Measurements from ENCODE around the gene NUP93. TPM values are rescaled to one million over a fixed set of nuclear protein-coding genes. Genes with fewer than 3 reads are reported as not detected.

Gene NUP93
- polyA plus RNA-seq, 4 donors = 14.1 to 32.1 (median 22.3) TPM

GRCh38 chr16:56895813-56896212, 165.9 kb downstream of the NUP93 start:
- 45 to 67% (median 51%) methylated on average over 4 of the region's 4 CpGs for WGBS, 3 donors
- Histone ChIP-seq H3K27ac (ENCODE audit: low read depth in 1 of 3, low read length in 2 of 3) (no peak overlapping the region), H3K4me3 (ENCODE audit: low read depth in 1 of 3, low read length in 3 of 3) (no peak overlapping the region), H3K4me1 (ENCODE audit: control insufficient read depth in 3 of 3, insufficient read depth in 2 of 3, low read depth in 1 of 3, low read length in 2 of 3) (no peaks in the 10 kb centered on the region), H3K9me3 (ENCODE audit: control insufficient read depth in 2 of 2, insufficient read depth in 1 of 2, low read depth in 1 of 2, low read length in 1 of 2) (no peaks in the 10 kb centered on the region), H3K27me3 (ENCODE audit: control insufficient read depth in 3 of 3, insufficient read depth in 3 of 3, low read length in 3 of 3) (peaks cover 0 to under 1% (median 0%) of the 10 kb centered on the region in 3 donors), H3K36me3 (ENCODE audit: control insufficient read depth in 3 of 3, insufficient read depth in 2 of 3, low read depth in 1 of 3, low read length in 3 of 3) (no peaks in the 10 kb centered on the region)
- DNase-seq = no peak
- no peak for FAIRE-seq

GRCh38 chr16:56896244-56896643, 166.3 kb downstream of the NUP93 start:
- no peak overlapping the region for H3K27ac ChIP-seq (ENCODE audit: low read depth in 1 of 3, low read length in 2 of 3)
- DNase-seq (no peak), FAIRE-seq (no peak)
- H3K27me3 ChIP-seq (ENCODE audit: control insufficient read depth in 3 of 3, insufficient read depth in 3 of 3, low read length in 3 of 3) = peaks cover 0 to 2% (median 0%) of the 10 kb centered on the region in 3 donors
- no peak overlapping the region for H3K4me3 ChIP-seq (ENCODE audit: low read depth in 1 of 3, low read length in 3 of 3)
- no peaks in the 10 kb centered on the region for H3K36me3 ChIP-seq (ENCODE audit: control insufficient read depth in 3 of 3, insufficient read depth in 2 of 3, low read depth in 1 of 3, low read length in 3 of 3)
- WGBS, 3 donors = 25 to 66% (median 29%) methylated on average over 3 of the region's 3 CpGs
- H3K4me1 ChIP-seq (ENCODE audit: control insufficient read depth in 3 of 3, insufficient read depth in 2 of 3, low read depth in 1 of 3, low read length in 2 of 3) = no peaks in the 10 kb centered on the region
- no peaks in the 10 kb centered on the region for H3K9me3 ChIP-seq (ENCODE audit: control insufficient read depth in 2 of 2, insufficient read depth in 1 of 2, low read depth in 1 of 2, low read length in 1 of 2)

- DNase-seq = no peak
- no peaks in the 10 kb centered on the region for H3K9me3 ChIP-seq (ENCODE audit: control insufficient read depth in 2 of 2, insufficient read depth in 1 of 2, low read depth in 1 of 2, low read length in 1 of 2)
- H3K4me3 ChIP-seq (ENCODE audit: low read depth in 1 of 3, low read length in 3 of 3) = no peak overlapping the region
- H3K4me1 ChIP-seq (ENCODE audit: control insufficient read depth in 3 of 3, insufficient read depth in 2 of 3, low read depth in 1 of 3, low read length in 2 of 3) = no peaks in the 10 kb centered on the region
- H3K36me3 ChIP-seq (ENCODE audit: control insufficient read depth in 3 of 3, insufficient read depth in 2 of 3, low read depth in 1 of 3, low read length in 3 of 3) = no peaks in the 10 kb centered on the region
- H3K27ac ChIP-seq (ENCODE audit: low read depth in 1 of 3, low read length in 2 of 3) = no peak overlapping the region
- peaks cover 0 to 2% (median 0%) of the 10 kb centered on the region in 3 donors for H3K27me3 ChIP-seq (ENCODE audit: control insufficient read depth in 3 of 3, insufficient read depth in 3 of 3, low read length in 3 of 3)
- WGBS, 3 donors = 60 to 84% (median 72%) methylated on average over 8 of the region's 8 CpGs
- no peak for FAIRE-seq
Measured at GRCh38 chr16:56897026-56897799, 167.3 kb downstream of the NUP93 start.

- H3K4me1 ChIP-seq (ENCODE audit: control insufficient read depth in 3 of 3, insufficient read depth in 2 of 3, low read depth in 1 of 3, low read length in 2 of 3) = no peaks in the 10 kb centered on the region
- H3K27ac ChIP-seq (ENCODE audit: low read depth in 1 of 3, low read length in 2 of 3) = no peak overlapping the region
- H3K9me3 ChIP-seq (ENCODE audit: control insufficient read depth in 2 of 2, insufficient read depth in 1 of 2, low read depth in 1 of 2, low read length in 1 of 2) = no peaks in the 10 kb centered on the region
- H3K27me3 ChIP-seq (ENCODE audit: control insufficient read depth in 3 of 3, insufficient read depth in 3 of 3, low read length in 3 of 3) = peaks cover 0 to 2% (median 0%) of the 10 kb centered on the region in 3 donors
- H3K4me3 ChIP-seq (ENCODE audit: low read depth in 1 of 3, low read length in 3 of 3) = no peak overlapping the region
- DNase-seq = no peak
- no peaks in the 10 kb centered on the region for H3K36me3 ChIP-seq (ENCODE audit: control insufficient read depth in 3 of 3, insufficient read depth in 2 of 3, low read depth in 1 of 3, low read length in 3 of 3)
- no peak for FAIRE-seq
- WGBS, 3 donors = 71 to 91% (median 75%) methylated on average over 8 of the region's 8 CpGs
Measured at GRCh38 chr16:56898847-56899246, 168.9 kb downstream of the NUP93 start.

Other genes with a start within 250 kb of the NUP93 start
- 10 to 100 TPM; 14.3 to 32.1 (median 20.0) TPM for gene BBS2, start 210.1 kb upstream of the NUP93 start, polyA plus RNA-seq
- gene MT4, start 165.1 kb upstream of the NUP93 start, polyA plus RNA-seq = not detected
- gene MT3, start 140.6 kb upstream of the NUP93 start, polyA plus RNA-seq = 1 to 10 TPM in 1 of 4 donors, under 1 TPM in 1, not detected in 2; 0.72 to 5.4 TPM
- 100 to 1,000 TPM; 133 to 464 (median 194) TPM for gene MT2A, start 121.5 kb upstream of the NUP93 start, polyA plus RNA-seq
- gene MT1E, start 104.3 kb upstream of the NUP93 start, polyA plus RNA-seq = 100 to 1,000 TPM in 2 of 4 donors, 10 to 100 TPM in 2; 75.0 to 194 (median 119) TPM
- gene MT1M, start 97.5 kb upstream of the NUP93 start, polyA plus RNA-seq = 100 to 1,000 TPM in 1 of 4 donors, 10 to 100 TPM in 1, 1 to 10 TPM in 2; 3.5 to 106 (median 8.6) TPM
- 100 to 1,000 TPM in 1 of 4 donors, 10 to 100 TPM in 2, 1 to 10 TPM in 1; 1.3 to 240 (median 21.3) TPM for gene MT1A, start 91.5 kb upstream of the NUP93 start, polyA plus RNA-seq
- not detected for gene MT1B, start 78.2 kb upstream of the NUP93 start, polyA plus RNA-seq
- gene MT1F, start 72.2 kb upstream of the NUP93 start, polyA plus RNA-seq = 100 to 1,000 TPM in 1 of 4 donors, 10 to 100 TPM in 3; 13.4 to 189 (median 29.1) TPM
- gene MT1G, start 62.1 kb upstream of the NUP93 start, polyA plus RNA-seq = 1,000 to 10,000 TPM in 1 of 4 donors, 100 to 1,000 TPM in 3; 193 to 1,801 (median 342) TPM
- 100 to 1,000 TPM in 1 of 4 donors, 10 to 100 TPM in 2, 1 to 10 TPM in 1; 3.6 to 930 (median 62.8) TPM for gene MT1H, start 60.3 kb upstream of the NUP93 start, polyA plus RNA-seq
- gene MT1X, start 47.7 kb upstream of the NUP93 start, polyA plus RNA-seq = 100 to 1,000 TPM in 3 of 4 donors, 10 to 100 TPM in 1; 93.7 to 776 (median 195) TPM
- under 1 TPM in 2 of 4 donors, not detected in 2; 0.04 TPM for gene SLC12A3, start 135.1 kb downstream of the NUP93 start, polyA plus RNA-seq
- gene HERPUD1, start 202.0 kb downstream of the NUP93 start, polyA plus RNA-seq = 100 to 1,000 TPM in 2 of 4 donors, 10 to 100 TPM in 2; 25.9 to 129 (median 97.1) TPM
- gene CETP, start 231.8 kb downstream of the NUP93 start, polyA plus RNA-seq = 1 to 10 TPM in 2 of 4 donors, under 1 TPM in 1, not detected in 1; 0.34 to 1.6 (median 1.6) TPM